Endothelial cell (in vitro differentiated cells): ENCODE results near the gene PLSCR1. TPM values are rescaled to one million over a fixed set of nuclear protein-coding genes. Genes with fewer than 3 reads are reported as not detected.
"Not testable (repeated sequence)": the region's sequence is repeated elsewhere in the genome, so short reads cannot be mapped to it uniquely, and the experiment has no call there.

ENCODE experiments used
- DNase-seq: peaks from one replicate; pipeline ENCODE4 v3.0.0; 2021; ENCODE audit warnings: low spot score
- H3K27ac Mint-ChIP-seq: one replicate; pipeline ENCODE4 v1.8.0; 2021; ENCODE audit warnings: mixed read lengths, inconsistent platforms; ENCODE audit not compliant: unreplicated experiment
- H3K27me3 Mint-ChIP-seq: one replicate; pipeline ENCODE4 v1.8.0; 2021; ENCODE audit warnings: mild to moderate bottlenecking, moderate library complexity, mixed read lengths, inconsistent platforms; ENCODE audit not compliant: unreplicated experiment
- H3K36me3 Mint-ChIP-seq: one replicate; pipeline ENCODE4 v1.8.0; 2021; ENCODE audit warnings: mild to moderate bottlenecking, low read depth, mixed read lengths, inconsistent platforms; ENCODE audit not compliant: unreplicated experiment
- H3K4me1 Mint-ChIP-seq: one replicate; pipeline ENCODE4 v1.8.0; 2021; ENCODE audit warnings: mild to moderate bottlenecking, mixed read lengths, inconsistent platforms; ENCODE audit not compliant: unreplicated experiment
- H3K4me3 Mint-ChIP-seq: one replicate; pipeline ENCODE4 v1.8.0; 2021; ENCODE audit warnings: mild to moderate bottlenecking, mixed read lengths, inconsistent platforms; ENCODE audit not compliant: unreplicated experiment
- H3K9me3 Mint-ChIP-seq: one replicate; pipeline ENCODE4 v1.8.0; 2021; ENCODE audit warnings: mixed read lengths, inconsistent platforms; ENCODE audit not compliant: unreplicated experiment
- total RNA-seq: library from RNA; stranded (reverse); fragmentation: NEBNext Ultra II Directional; extraction: Animal tissue kit (Norgen Biotek cat#: 25700); gene quantifications from one replicate; pipeline ENCODE4 v1.2.1, GENCODE V29; 2021; ENCODE audit not compliant: unreplicated experiment
- TF ChIP-seq, protein P1 (sequence below): fragments of 200-600 bp; sonication (generic); IDR thresholded peaks from one replicate; pipeline ENCODE4 v1.5.0; 2021; ENCODE audit warnings: antibody characterized with exemption; ENCODE audit not compliant: unreplicated experiment

The PLSCR1 gene
- total RNA-seq, 1 donor from 2014 or later, result 77.1 TPM

DNA sequence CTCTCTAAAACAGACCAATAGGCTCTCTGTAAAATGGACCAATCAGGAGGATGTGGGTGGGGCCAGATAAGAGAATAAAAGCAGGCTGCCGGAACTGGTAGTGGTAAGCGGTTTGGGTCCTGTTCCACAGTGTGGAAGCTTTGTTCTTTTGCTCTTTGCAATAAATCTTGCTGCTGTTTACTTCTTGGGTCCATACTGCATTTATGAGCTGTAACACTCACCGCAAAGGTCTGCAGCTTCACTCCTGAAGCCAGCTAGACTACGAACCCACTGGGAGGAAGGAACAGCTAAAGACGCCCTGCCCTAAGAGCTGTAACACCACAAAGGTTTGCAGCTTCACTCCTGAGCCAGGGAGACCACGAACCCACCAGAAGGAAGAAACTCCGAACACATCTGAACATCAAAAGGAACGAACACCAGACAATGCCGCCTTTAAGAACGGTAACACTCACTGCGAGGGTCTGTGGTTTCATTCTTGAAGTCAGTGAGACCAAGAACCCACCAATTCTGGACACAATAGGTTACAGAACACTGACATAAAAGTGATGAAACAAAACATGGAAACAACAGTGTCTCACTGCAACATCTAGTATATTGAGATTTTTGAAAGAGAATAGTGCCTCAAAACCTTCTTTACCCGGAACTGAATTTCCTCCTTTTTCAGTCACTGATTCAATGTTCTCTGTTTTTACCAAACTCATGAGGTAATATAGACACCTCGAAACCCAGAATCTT, 46.2 kb downstream of the PLSCR1 start:
- Mint-ChIP-seq H3K27me3 (no peaks in the 10 kb centered on the region), H3K4me3 (no peak overlapping the region), H3K27ac (no peak overlapping the region)

DNA sequence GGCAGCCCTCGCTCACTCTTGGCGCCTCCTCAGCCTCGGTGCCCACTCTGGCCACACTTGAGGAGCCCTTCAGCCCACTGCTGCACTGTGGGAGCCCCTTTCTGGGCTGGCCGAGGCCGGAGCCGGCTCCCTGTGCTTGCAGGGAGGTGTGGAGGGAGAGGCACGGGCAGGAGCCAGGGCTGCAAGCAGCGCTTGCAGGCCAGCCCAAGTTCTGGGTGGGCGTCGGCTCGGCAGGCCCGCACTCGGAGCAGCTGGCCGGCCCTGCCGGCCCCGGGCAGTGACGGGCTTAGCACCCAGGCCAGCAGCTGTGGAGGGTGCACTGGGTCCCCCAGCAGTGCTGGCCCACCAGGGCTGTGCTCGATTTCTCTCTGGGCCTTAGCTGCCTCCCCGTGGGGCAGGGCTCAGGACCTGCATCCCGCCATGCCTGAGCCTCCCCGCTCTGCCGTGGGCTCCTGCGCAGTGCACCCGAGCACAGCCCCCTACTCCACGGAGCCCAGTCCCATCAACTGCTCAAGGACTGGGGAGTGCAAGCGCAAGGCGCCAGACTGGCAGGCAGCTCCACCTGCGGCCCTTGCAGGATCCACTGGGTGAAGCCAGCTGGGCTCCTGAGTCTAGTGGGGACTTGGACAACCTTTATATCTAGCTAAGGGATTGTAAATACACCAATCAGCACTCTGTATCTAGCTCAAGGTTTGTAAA, 47.1 kb downstream of the PLSCR1 start:
- H3K4me1 Mint-ChIP-seq, H3K4me3 Mint-ChIP-seq, H3K27ac Mint-ChIP-seq, H3K9me3 Mint-ChIP-seq, H3K36me3 Mint-ChIP-seq, DNase-seq, H3K27me3 Mint-ChIP-seq: not testable (repeated sequence)

More for the DNA sequence above, 46.2 kb downstream of the PLSCR1 start:
- TF ChIP-seq, protein P1, sequence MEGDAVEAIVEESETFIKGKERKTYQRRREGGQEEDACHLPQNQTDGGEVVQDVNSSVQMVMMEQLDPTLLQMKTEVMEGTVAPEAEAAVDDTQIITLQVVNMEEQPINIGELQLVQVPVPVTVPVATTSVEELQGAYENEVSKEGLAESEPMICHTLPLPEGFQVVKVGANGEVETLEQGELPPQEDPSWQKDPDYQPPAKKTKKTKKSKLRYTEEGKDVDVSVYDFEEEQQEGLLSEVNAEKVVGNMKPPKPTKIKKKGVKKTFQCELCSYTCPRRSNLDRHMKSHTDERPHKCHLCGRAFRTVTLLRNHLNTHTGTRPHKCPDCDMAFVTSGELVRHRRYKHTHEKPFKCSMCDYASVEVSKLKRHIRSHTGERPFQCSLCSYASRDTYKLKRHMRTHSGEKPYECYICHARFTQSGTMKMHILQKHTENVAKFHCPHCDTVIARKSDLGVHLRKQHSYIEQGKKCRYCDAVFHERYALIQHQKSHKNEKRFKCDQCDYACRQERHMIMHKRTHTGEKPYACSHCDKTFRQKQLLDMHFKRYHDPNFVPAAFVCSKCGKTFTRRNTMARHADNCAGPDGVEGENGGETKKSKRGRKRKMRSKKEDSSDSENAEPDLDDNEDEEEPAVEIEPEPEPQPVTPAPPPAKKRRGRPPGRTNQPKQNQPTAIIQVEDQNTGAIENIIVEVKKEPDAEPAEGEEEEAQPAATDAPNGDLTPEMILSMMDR, result no peak
- H3K36me3 Mint-ChIP-seq, result no peaks in the 10 kb centered on the region
- no peaks in the 10 kb centered on the region for H3K9me3 Mint-ChIP-seq
- DNase-seq, result no peak
- peaks cover 8% of the 10 kb centered on the region for H3K4me1 Mint-ChIP-seq

DNA sequence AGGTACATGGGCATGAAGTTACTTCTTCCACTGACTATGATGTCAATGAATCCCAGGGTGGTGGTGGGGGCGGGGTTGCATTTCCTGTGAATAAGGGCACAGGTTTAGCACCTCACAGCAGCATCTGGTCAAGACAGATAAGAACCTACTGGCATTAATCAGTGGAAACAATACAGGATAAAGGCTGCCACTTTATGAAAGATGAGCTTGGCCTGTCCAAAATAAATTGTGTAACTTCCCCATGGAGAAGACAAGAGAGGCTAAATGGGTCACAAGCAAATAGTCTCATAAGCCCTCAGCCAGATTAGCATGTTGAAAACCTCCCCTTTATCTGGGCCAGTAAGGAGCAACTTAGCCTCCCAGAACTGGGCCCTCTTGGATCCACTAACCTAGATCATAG, 47.7 kb downstream of the PLSCR1 start:
- DNase-seq, result no peak
- H3K4me1 Mint-ChIP-seq, result peaks cover 8% of the 10 kb centered on the region

DNA sequence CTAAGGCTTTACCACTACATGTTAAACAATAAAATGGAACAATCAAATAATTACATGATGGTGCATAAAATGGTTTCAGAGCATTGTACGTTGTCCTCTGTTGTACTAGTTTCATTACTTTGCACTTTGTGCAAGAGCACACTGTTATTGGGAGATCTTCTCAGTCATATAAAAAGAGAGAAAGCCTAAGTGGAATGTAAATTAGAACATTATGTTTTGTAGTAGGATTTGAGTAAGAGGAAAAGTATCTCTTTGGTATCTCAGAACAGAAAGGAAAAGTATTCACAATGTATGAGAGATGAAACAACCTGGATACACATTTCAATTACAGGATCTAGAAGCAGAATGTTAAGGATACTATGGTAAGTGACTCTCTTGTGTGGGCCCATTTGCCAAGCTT, 48.2 kb downstream of the PLSCR1 start:
- Mint-ChIP-seq H3K27ac (peak overlapping the region; percentile 65), H3K4me3 (peak overlapping the region; percentile 14)

More for the DNA sequence above, 47.7 kb downstream of the PLSCR1 start:
- TF ChIP-seq, protein P1, result no peak
- H3K36me3 Mint-ChIP-seq, result no peaks in the 10 kb centered on the region
- H3K9me3 Mint-ChIP-seq, result no peaks in the 10 kb centered on the region
- peaks cover 1% of the 10 kb centered on the region for H3K27me3 Mint-ChIP-seq
- peak overlapping the region; percentile 14 for H3K4me3 Mint-ChIP-seq
- no peak overlapping the region for H3K27ac Mint-ChIP-seq

DNA sequence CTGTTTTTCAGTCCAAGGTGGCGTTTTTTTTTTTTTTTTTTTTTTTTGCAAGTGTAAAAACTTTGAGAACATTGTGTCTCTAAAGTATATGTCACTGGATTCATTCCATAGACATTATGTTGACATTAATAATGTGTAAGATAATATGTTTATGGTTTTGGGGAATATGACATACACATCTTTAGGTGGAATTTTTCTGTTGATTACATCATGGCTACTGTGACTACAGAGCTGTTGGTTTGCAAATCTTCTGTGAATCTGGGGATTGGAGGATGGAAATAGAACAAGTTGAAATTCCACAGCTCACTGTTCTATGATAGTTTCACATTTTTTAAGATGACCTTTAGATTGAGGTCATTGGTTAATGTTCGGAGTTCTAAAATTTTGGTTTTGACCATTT, 50.6 kb downstream of the PLSCR1 start:
- no peak overlapping the region for H3K27ac Mint-ChIP-seq
- TF ChIP-seq, protein P1, result no peak
- no peaks in the 10 kb centered on the region for H3K36me3 Mint-ChIP-seq
- no peak for DNase-seq
- H3K4me3 Mint-ChIP-seq, result no peak overlapping the region
- H3K9me3 Mint-ChIP-seq, result no peaks in the 10 kb centered on the region
- peaks cover 8% of the 10 kb centered on the region for H3K4me1 Mint-ChIP-seq
- H3K27me3 Mint-ChIP-seq, result peaks cover 1% of the 10 kb centered on the region

More for the DNA sequence above, 48.2 kb downstream of the PLSCR1 start:
- no peaks in the 10 kb centered on the region for H3K9me3 Mint-ChIP-seq
- TF ChIP-seq, protein P1, result no peak
- H3K36me3 Mint-ChIP-seq, result no peaks in the 10 kb centered on the region
- peaks cover 8% of the 10 kb centered on the region for H3K4me1 Mint-ChIP-seq
- no peak for DNase-seq
- H3K27me3 Mint-ChIP-seq, result peaks cover 1% of the 10 kb centered on the region
